Measurements from ENCODE around the gene KIAA1958.
A peak's percentile ranks its signal among the peaks of the same experiment; 100 is the strongest.

Gene KIAA1958

GRCh38 chr9:112531666-112532282 lies 45.1 kb downstream of the KIAA1958 start:
- peak; percentile 20 for DNase-seq

- DNase-seq: peak; percentile 55
Measured at GRCh38 chr9:112532427-112532826, 45.8 kb downstream of the KIAA1958 start.

- DNase-seq: no peak
Measured at GRCh38 chr9:112533660-112534059, 47.0 kb downstream of the KIAA1958 start.

GRCh38 chr9:112535301-112535700 lies 48.7 kb downstream of the KIAA1958 start:
- DNase-seq: peak; percentile 60

GRCh38 chr9:112535811-112536210 lies 49.2 kb downstream of the KIAA1958 start:
- DNase-seq: peak; percentile 51

GRCh38 chr9:112537561-112537960 lies 50.9 kb downstream of the KIAA1958 start:
- no peak for DNase-seq

GRCh38 chr9:112540800-112541199 lies 54.2 kb downstream of the KIAA1958 start:
- DNase-seq: no peak

GRCh38 chr9:112541685-112542084 lies 55.1 kb downstream of the KIAA1958 start:
- DNase-seq: no peak

GRCh38 chr9:112542593-112543292 lies 56.1 kb downstream of the KIAA1958 start:
- no peak for DNase-seq

GRCh38 chr9:112544477-112544876 lies 57.9 kb downstream of the KIAA1958 start:
- no peak for DNase-seq

- no peak for DNase-seq
Measured at GRCh38 chr9:112545237-112545636, 58.6 kb downstream of the KIAA1958 start.

- no peak for DNase-seq
Measured at GRCh38 chr9:112546149-112547012, 59.8 kb downstream of the KIAA1958 start.

- no peak for DNase-seq
Measured at GRCh38 chr9:112548051-112548440, 61.4 kb downstream of the KIAA1958 start.

GRCh38 chr9:112548836-112549595 lies 62.4 kb downstream of the KIAA1958 start:
- DNase-seq: no peak

- no peak for DNase-seq
Measured at GRCh38 chr9:112550531-112550930, 63.9 kb downstream of the KIAA1958 start.

- no peak for DNase-seq
Measured at GRCh38 chr9:112551641-112552040, 65.0 kb downstream of the KIAA1958 start.

- no peak for DNase-seq
Measured at GRCh38 chr9:112552229-112553056, 65.8 kb downstream of the KIAA1958 start.

GRCh38 chr9:112553256-112553826 lies 66.7 kb downstream of the KIAA1958 start:
- DNase-seq: no peak

- peak; percentile 72 for DNase-seq
Measured at GRCh38 chr9:112554516-112554915, 67.9 kb downstream of the KIAA1958 start.

- DNase-seq: no peak
Measured at GRCh38 chr9:112555101-112555643, 68.5 kb downstream of the KIAA1958 start.

GRCh38 chr9:112555844-112556482 lies 69.3 kb downstream of the KIAA1958 start:
- no peak for DNase-seq
